ENCODE measurements around the gene GATD1. TPM values are rescaled to one million over a fixed set of nuclear protein-coding genes. Genes with fewer than 3 reads are reported as not detected.

Gene GATD1
- total RNA-seq, 8 experiments from 2014 or later: 22.8 to 70.1 (median 38.0) TPM

DNA sequence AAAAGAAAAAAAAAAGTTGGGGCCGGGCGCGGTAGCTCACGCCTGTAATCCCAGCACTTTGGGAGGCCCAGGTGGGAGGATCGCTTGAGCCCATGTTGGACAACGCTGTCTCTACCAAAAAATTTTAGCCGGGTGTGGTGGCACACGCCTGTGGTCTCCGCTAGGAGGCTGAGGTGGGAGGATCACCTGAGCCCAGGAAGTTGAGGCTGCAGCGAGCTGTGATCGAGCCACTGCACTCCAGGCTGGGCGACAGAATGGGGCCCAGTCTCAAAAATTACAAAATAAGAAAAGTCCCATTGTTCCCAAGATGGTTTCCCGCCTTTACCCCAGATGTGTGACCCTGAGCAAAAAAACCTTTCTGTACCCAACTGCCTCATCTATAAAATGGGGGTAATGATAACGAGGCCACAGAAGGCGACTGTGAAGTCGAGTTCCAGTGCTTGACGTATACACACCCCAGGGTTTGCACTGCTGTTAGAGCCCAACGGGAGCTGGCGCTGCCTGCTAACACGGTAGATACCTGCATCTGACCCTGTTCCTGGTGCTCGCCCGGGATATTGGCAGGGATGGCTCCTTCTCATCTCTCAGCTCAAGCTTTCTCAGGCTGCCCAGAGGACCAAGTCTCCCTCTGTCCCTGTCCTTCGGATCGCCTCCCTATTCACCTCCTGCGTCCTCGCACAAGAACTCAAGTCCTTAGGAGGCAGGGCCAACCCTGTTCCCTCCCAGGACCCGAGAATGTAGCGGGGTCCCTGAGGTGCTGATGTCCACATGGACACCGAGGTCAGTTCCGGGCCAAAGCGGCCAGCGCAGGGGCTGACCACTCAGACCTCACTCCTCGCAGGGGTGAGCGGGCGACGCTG, 31.4 kb upstream of the GATD1 start:
- in situ Hi-C loops (cut with MboI; ENCODE audit: low pct_unique_long_range_greater_than_20kb in 2 of 9, low sequenced_read_pairs in 9 of 9, unreplicated experiment in 9 of 9): no loop called here
- peak overlapping the region; percentile 100 for H3K27ac ChIP-seq
- WGBS, 10 experiments: 0 to 100% (median 69%) methylated on average over 1 to 6 of the region's 36 CpGs; no CpG with 5 or more reads in 1 of the 10 experiments
- ATAC-seq (replicated peaks in 6 of 8): peak in 7 of 8 experiments; percentile 53 to 72 (median 64)
- peaks cover 27 to 29% of the 10 kb centered on the region in 2 donors for H3K4me1 ChIP-seq (replicated peaks in 1 of 2)
- H3K4me3 ChIP-seq: peak overlapping the region; percentile 61 to 90 (median 79)

DNA sequence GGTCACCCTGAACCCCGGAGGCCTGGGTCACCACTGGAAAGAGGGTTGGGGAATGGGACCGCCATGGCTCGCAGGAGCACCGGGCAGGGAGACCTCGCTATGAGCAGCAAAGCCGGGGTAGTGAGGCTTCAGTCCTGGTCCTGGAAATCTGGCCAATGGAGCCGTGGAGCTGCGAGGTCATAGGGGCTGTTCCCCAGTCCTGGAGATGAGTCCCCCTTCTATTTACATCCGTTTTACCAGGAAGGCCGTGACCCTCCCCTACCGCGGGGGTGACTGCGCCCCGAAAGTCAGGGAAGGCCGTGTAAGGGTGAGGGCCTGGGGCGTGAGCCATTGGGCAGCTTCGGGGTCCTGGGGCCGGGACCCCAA, 27.3 kb upstream of the GATD1 start:
- 0 to 2% methylated on average over 1 to 7 of the region's 18 CpGs; no CpG with 5 or more reads in 8 of the 10 experiments for WGBS, 10 experiments

DNA sequence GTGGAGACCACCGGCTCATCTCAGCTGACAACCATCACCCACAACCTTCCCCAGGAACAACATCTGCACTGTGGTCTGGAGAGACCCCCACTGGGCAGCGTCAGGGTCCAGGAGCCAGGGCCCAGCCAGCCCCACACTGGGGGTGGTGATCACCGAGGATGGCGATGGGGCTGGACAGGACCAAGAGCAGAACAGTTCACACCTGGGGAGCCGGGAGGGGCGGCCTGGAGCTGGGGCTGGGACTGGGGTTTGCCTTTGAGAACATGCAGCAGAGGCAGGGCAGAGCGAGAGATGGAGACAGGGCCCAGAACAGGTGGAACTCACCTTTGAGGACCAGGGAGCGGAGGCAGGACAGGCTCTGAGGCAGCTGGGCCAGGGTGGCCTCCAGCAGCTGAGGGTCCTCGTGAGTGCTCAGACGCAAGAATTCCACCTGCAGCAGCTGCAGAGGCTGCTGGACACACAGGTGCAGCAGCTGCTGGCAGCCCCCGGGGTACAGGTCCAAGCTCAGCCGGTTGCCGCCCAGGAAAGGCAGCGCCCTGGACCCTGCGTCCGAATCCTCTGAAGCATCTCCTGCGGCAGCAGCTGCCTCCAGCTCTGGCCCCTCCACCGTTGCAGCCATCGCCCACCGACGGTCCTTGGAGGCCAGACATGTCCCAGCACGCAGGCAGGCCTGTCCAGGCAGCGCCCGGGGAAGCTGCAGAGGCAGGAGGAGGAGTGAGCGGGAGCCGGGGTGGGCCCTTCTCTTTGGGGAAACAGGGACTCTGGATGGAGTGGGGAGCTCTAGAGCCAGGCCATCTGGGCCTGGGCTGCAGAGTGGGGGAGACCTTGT, 26.7 kb upstream of the GATD1 start:
- peak in 3 of 8 experiments; percentile 1 to 2 (median 2) for ATAC-seq (replicated peaks in 6 of 8)
- Histone ChIP-seq H3K4me1 (replicated peaks in 1 of 2) (peaks cover 17 to 21% of the 10 kb centered on the region in 2 donors), H3K4me3 (peak overlapping the region; percentile 36 to 47 (median 44)), H3K27ac (peak overlapping the region in 1 of 2 donors; percentile 48)
- in situ Hi-C loops (cut with MboI; ENCODE audit: low pct_unique_long_range_greater_than_20kb in 2 of 9, low sequenced_read_pairs in 9 of 9, unreplicated experiment in 9 of 9): no loop called here
- 53 to 57% methylated on average over 3 to 11 of the region's 26 CpGs; no CpG with 5 or more reads in 8 of the 10 experiments for WGBS, 10 experiments

More for the DNA sequence above, 27.3 kb upstream of the GATD1 start:
- in situ Hi-C loops (cut with MboI; ENCODE audit: low pct_unique_long_range_greater_than_20kb in 2 of 9, low sequenced_read_pairs in 9 of 9, unreplicated experiment in 9 of 9): no loop called here
- peak overlapping the region; percentile 48 to 74 for H3K27ac ChIP-seq
- peaks cover 17 to 21% of the 10 kb centered on the region in 2 donors for H3K4me1 ChIP-seq (replicated peaks in 1 of 2)
- peak overlapping the region; percentile 36 to 47 (median 44) for H3K4me3 ChIP-seq
- ATAC-seq (replicated peaks in 6 of 8): no peak

DNA sequence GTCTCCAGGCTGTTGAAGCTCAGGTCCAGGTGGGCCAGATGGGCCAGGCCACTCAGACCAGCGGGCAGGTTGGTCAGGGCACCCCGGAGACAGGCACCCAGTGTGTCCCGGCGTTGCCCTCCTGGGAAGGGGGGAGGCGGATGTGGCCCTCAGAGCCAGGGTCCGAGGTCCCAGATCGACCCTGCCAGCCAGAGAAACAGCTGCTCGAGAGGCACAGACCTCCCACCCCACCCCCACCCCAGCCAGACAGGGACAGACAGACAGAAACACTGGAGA, 26.1 kb upstream of the GATD1 start:
- H3K4me3 ChIP-seq: no peak overlapping the region
- no peak for ATAC-seq (replicated peaks in 6 of 8)
- no peak overlapping the region for H3K27ac ChIP-seq
- H3K4me1 ChIP-seq (replicated peaks in 1 of 2): peaks cover 16 to 23% of the 10 kb centered on the region in 2 donors
- no CpG with 5 or more reads among the region's 8 CpGs for WGBS, 10 experiments
- in situ Hi-C loops (cut with MboI; ENCODE audit: low pct_unique_long_range_greater_than_20kb in 2 of 9, low sequenced_read_pairs in 9 of 9, unreplicated experiment in 9 of 9): no loop called here

DNA sequence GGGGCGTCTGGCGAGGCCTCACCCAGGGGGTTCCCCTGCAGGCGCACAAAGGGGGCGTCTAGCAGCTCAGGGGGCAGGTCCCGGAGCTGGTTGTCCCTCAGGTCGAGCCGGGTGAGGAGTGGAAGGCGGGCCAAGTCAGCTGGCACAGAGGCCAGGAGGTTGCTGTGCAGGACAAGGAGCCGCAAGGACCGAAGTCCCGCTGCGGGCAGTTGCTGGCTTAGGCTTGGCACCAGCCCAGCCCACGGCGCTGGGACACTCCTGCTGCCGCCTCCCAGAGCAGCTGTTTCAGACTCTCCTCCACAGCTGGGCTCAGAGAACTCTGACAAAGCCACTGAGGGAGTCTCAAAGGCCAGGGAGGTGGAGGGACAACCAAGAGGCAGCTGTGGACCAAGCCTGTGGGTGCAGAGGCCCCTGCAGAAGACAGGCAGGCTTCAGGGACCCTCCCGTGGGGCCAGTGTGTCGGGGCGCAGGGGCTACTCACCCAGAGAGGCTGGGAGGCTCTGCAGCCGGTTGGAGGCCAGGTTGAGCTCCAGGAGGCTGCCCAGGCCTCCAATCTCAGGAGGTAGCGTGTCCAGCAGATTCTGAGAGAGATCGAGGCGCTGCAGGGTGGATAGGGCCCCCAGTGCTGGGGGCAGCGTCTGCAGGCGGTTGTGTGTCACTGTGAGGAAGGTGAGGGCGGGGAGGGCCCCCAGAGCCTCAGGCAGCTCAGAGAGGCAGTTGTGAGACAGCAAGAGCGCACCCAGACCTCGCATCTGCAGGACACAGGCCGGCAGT, 25.6 kb upstream of the GATD1 start:
- in situ Hi-C loops (cut with MboI; ENCODE audit: low pct_unique_long_range_greater_than_20kb in 2 of 9, low sequenced_read_pairs in 9 of 9, unreplicated experiment in 9 of 9): no loop called here
- Histone ChIP-seq H3K4me3 (no peak overlapping the region), H3K27ac (no peak overlapping the region), H3K4me1 (replicated peaks in 1 of 2) (peaks cover 15 to 20% of the 10 kb centered on the region in 2 donors)
- ATAC-seq (replicated peaks in 6 of 8): no peak
- 90 to 100% (median 100%) methylated on average over 1 to 8 of the region's 28 CpGs; no CpG with 5 or more reads in 7 of the 10 experiments for WGBS, 10 experiments

DNA sequence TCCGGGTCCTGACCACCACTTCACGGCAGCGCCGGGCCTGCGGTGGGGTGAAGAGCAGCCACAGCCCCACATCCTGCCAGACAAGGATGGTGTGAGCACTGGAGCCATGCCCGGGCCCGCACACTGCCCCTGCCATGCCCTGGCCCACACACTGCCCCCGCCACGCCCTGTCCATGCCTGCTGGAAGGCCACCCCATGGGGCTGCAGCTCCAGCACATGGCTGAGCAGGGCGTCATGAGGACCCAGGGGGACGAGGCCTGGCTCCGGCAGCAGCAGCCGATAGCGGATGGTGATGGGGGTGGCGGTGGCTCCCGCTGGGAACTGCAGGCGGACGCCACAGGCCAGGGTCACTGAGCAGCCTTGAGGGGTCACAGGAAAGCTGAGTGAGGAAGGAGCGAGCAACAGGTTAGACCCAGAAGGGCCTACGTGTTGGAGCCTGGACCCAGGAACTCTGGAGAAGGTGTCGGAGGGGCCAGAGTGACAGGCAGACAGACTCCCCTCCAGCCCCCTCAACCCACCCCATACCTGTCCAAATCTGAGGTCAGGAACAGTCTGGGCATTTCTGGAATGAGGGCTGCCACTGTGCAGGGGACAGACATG, 24.8 kb upstream of the GATD1 start:
- no peak overlapping the region for H3K4me3 ChIP-seq
- H3K4me1 ChIP-seq (replicated peaks in 1 of 2): peaks cover 15 to 20% of the 10 kb centered on the region in 2 donors
- 94 to 100% methylated on average over 1 to 6 of the region's 21 CpGs; no CpG with 5 or more reads in 8 of the 10 experiments for WGBS, 10 experiments

DNA sequence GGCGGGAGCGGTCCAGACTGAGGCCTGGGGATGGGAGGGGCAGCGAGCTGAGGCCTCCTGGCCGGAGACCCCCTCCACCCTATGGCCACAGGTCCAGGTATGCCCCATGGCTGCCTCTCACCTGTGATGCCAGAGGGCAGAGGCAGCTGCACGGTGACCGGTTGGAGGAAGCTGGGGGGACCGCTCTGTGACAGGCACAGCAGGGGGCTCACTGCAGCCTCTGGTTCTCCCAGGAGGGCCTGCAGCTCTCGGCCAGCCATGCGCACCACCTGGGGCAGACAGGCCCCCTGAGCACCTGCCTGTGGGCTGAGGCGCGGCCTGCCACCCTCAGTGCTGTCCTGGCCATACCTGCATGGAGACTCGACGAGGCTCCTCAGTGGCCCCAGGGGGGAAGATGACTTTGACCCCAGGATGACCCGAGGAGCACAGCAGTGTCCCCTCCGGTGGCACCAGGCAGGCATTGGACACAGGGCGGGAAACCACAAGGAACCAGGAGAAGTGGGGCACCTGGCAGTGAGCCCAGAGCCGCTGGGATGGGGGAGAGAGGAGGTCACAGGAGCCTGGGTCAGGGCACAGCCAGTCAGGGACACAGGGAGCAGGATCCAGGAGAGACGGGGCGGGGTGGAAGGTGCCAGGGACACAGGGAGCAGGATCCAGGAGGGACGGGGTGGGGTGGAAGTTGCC, 24.0 kb upstream of the GATD1 start:
- in situ Hi-C loops (cut with MboI; ENCODE audit: low pct_unique_long_range_greater_than_20kb in 2 of 9, low sequenced_read_pairs in 9 of 9, unreplicated experiment in 9 of 9): no loop called here
- ATAC-seq (replicated peaks in 6 of 8): no peak
- 89 to 93% methylated on average over 3 to 5 of the region's 20 CpGs; no CpG with 5 or more reads in 8 of the 10 experiments for WGBS, 10 experiments
- H3K4me3 ChIP-seq: no peak overlapping the region
- H3K4me1 ChIP-seq (replicated peaks in 1 of 2): peaks cover 19 to 27% of the 10 kb centered on the region in 2 donors
- no peak overlapping the region for H3K27ac ChIP-seq

More for the DNA sequence above, 24.8 kb upstream of the GATD1 start:
- no peak for ATAC-seq (replicated peaks in 6 of 8)
- in situ Hi-C loops (cut with MboI; ENCODE audit: low pct_unique_long_range_greater_than_20kb in 2 of 9, low sequenced_read_pairs in 9 of 9, unreplicated experiment in 9 of 9): no loop called here
- no peak overlapping the region for H3K27ac ChIP-seq

DNA sequence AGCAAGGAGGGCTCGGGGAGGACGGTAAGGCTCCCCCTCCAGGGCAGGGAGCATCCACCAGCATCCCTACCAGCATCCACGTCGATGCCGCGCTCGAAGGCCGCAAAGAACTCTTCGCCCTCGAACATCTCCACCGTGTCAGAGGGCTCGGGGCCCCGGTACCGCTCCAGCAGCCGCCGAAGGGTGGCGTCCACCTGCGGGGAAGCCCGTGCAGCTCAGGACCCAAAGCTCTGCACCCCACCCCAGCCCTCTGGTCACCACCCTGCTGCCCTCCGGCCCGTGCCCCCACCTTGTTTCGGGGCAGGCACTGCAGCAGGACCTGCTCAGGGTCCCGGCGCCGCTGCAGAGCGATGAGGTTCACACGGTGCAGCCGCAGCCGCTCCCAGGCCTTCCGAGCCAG, 23.2 kb upstream of the GATD1 start:
- no CpG with 5 or more reads among the region's 30 CpGs for WGBS, 10 experiments
- in situ Hi-C loops (cut with MboI; ENCODE audit: low pct_unique_long_range_greater_than_20kb in 2 of 9, low sequenced_read_pairs in 9 of 9, unreplicated experiment in 9 of 9): no loop called here
- Histone ChIP-seq H3K4me1 (replicated peaks in 1 of 2) (peaks cover 25 to 30% of the 10 kb centered on the region in 2 donors), H3K27ac (no peak overlapping the region), H3K4me3 (no peak overlapping the region)
- no peak for ATAC-seq (replicated peaks in 6 of 8)

DNA sequence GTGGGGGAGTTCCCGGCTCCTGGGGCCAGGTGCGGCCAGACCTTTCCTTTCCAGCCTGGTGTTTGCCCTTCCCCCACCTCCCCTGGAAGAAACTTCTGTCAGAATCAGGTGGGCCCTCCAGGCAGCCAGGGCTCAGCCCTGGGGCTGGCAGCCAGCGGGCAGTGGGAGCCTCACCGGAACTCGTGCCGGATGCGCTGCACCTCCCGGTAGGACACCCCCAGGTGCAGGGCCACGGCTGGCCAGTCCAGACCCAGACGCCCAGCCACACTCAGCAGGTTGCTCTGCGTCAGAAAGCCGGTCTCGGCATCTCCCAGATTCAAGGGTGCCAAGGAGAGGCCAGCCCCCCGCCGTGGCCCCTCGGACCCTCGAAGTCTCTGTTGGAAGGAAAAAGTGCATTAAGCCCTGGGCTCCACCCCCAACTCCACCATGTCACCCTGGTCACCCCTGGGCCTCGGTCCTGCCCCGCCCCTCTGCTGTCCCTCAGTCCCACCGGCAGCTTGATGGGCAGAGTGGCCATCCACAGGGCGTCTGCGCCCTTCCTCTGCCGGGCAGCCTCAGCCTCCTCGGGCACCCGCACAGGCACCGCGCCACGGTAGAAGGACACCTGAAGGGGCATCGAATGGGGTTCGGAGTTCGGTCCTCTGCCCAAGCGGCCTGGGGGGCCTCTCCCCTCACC, 22.5 kb upstream of the GATD1 start:
- Histone ChIP-seq H3K4me1 (replicated peaks in 1 of 2) (peaks cover 31 to 36% of the 10 kb centered on the region in 2 donors), H3K4me3 (no peak overlapping the region), H3K27ac (no peak overlapping the region)
- WGBS, 10 experiments: no CpG with 5 or more reads among the region's 32 CpGs
- in situ Hi-C loops (cut with MboI; ENCODE audit: low pct_unique_long_range_greater_than_20kb in 2 of 9, low sequenced_read_pairs in 9 of 9, unreplicated experiment in 9 of 9): no loop called here
- ATAC-seq (replicated peaks in 6 of 8): no peak

DNA sequence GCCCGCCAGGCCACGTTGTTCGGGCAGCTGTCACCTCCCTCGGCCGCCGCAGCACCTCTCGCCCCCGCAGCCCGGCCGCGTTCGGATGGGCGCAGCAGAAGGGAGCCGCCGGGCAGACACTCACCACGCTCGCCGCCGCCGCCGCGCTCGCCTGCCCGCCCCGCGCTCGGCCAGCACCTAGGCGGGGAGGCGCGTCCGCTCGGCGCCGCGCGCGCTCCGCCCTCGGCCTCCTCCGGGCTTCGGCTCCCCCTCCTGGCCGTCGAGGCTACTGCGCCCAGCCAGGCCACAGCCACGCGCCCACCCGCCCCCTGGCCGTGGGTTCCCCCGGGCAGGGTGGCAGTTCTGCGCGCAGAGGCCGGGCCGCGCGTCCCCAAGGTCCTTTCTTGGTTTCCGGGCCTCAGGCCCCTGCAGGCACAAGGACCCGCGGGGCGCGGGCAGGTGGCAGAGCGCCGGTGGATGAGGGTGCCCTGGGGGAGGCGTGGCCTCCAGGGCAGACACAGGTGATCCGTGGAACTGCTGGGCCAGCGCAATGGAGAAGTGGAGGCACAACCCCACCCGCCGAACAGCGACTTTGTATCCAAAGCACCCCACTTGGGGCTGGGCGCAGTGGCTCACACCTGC, 20.9 kb upstream of the GATD1 start, which contains the start of gene SLC25A22:
SLC25A22 (minus strand) TSS at position 189 of the 621 bp plus-strand sequence. CDS start 3,275 bp downstream, outside the sequence.
- Histone ChIP-seq H3K4me3 (peak within 1 kb of the TSS; percentile 54 to 79 (median 61)), H3K27ac (peak within 1 kb of the TSS; percentile 95 to 97), H3K4me1 (replicated peaks in 1 of 2) (peaks cover 23 to 28% of the 10 kb centered on the region in 2 donors)
- WGBS, 10 experiments: 0 to 11% (median 3%) methylated on average over 1 to 5 of the region's 69 CpGs; no CpG with 5 or more reads in 7 of the 10 experiments
- ATAC-seq (replicated peaks in 6 of 8): peak; percentile 31 to 64 (median 39)
- in situ Hi-C loops (cut with MboI; ENCODE audit: low pct_unique_long_range_greater_than_20kb in 2 of 9, low sequenced_read_pairs in 9 of 9, unreplicated experiment in 9 of 9): no loop called here
